ENCODE measurements around the gene NLRP9.
A peak's percentile ranks its signal among the peaks of the same experiment; 100 is the strongest.

Gene NLRP9

DNA sequence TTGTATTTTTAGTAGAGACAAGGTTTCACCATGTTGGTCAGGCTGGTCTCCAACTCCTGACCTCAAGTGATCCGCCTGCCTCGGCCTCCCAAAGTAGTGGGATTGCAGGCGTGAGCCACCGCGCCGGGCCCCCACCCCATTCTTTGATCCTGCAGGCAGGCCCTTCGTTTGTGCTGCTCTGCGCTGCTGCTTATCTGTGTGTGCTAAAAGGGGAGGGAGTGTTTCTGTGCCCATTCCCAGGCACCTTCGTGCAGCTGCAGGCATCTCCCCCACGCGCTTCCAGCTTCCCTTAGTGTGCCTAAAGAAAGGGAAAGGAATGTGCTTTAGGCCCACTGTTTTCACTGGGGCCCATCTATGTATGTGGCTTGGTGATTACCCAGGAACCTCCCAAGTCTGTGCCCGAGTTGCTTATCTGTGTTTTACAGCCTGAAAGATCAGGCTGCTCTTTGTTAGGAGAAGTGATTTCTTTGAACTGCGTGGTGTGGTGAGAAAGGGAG is 36.0 kb downstream of the NLRP9 start:
- DNase-seq, result no peak

- DNase-seq, result no peak
Measured at GRCh38 chr19:55700813-55701212, 37.4 kb downstream of the NLRP9 start.

DNA sequence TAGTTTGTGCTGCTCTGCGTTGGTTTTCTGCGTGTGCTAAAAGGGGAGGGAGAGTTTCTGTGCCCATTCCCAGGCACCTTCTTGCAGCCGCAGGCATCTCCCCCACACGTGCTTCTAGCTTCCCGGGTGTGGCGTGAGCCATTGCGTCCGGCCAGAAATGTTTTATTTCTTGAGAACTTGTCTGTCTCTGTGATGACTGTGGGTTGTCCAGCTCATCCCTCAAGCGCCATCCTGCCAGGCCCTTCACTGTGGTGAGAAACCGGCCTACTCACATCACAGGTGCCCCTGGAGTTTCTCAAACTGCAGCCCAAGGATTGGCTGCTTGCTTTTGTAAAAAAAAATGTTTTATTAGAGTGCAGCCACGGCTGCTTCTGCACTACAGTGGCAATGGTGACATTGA is 39.0 kb downstream of the NLRP9 start:
- DNase-seq, result no peak

DNA sequence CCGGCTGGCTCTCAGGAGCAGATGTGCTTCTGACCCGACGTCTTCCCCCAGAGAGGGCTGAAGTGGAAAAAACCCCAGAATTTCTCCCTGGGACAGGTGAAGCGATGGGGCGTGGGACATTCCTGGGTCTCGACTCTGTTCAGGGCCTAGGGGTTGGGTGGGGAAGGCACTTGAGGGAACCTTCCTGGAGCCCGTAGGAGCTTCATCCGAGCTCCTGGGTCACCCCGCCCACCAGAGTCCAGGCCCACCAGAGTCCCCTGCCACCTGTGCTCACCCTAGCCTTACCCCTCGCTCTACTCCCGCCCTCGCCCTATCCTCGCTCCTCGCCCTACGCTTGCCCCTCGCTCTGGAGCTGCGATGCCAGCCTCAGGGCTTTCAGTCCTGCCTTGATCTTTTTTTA is 39.9 kb downstream of the NLRP9 start:
- DNase-seq, result no peak

- DNase-seq, result no peak
Measured at GRCh38 chr19:55697698-55698097, 40.5 kb downstream of the NLRP9 start.

- no peak for DNase-seq
Measured at GRCh38 chr19:55697069-55697440, 41.1 kb downstream of the NLRP9 start.

GRCh38 chr19:55696301-55697068 is 41.7 kb downstream of the NLRP9 start:
- no peak for DNase-seq

DNA sequence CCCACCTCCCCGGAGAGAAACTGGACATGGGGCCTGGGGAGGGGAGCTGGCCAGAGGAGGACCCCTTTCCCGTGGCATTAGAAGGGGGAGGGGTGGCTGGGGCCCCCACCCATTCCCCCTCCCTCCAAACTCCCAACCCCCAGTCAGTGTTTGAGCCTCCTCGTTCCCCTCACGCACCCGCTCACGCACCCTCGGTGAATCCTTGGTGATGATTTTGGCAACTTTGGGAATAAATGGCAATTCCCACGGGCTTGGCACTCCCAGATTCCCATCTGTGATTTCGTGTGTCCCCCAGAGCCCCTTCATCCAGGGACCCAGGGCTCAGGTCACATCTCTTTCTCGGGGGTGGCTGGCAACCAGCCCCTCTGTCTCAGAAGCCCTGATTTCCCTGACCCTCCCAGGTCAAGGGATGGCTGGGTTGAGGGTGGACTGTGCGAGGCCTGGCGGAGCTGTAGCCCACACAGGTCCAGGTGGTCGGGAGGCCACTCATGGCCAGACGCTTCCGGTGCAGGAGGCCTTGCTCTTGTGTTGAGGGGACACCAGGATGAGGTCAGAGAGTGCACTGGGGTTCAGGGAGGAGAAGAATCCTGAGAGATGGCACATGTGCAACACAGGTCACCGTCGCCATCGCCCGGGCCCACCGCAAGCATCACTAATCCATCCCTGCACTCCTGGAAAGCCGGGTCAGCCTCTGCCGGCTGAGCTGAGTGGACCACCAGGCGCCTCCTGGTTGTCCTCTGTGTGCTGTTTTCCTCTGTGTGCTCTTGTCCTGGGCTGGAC is 42.5 kb downstream of the NLRP9 start:
- DNase-seq, result no peak

GRCh38 chr19:55694656-55695491 is 43.3 kb downstream of the NLRP9 start:
- no peak for DNase-seq

GRCh38 chr19:55694241-55694655 is 44.0 kb downstream of the NLRP9 start:
- DNase-seq, result no peak

DNA sequence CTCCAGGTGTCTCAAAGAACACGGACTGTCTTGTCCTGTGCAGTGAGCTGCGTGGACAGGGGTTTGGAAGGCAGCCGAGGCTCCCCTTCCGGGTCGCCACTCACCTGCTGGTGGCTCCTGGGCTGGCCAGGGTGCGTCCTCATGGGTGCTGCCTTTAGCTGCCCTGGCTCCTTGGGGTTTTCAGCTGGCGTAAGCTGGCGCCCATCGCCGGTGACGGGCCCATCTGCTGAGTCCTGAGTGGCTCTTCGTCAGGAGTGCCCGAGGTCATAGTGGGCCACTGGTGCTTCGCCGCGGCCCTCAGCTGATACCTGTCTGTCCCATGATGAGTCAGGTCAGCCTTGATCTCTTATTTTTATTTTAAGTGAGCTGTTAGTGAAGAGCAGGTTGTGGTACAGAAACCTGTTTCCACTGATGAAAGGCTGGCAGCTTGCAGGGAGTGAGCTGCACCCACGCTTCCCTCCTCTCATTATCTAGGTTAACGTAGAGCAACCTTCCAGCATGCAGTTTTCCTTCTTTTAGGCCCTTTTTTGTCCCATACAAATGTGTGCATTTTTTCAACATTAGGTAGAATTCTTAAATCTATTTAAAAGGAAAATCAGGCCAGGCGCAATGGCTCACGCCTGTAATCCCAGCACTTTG is 44.7 kb downstream of the NLRP9 start:
- no peak for DNase-seq

- DNase-seq, result no peak
Measured at GRCh38 chr19:55692681-55693081, 45.5 kb downstream of the NLRP9 start.

DNA sequence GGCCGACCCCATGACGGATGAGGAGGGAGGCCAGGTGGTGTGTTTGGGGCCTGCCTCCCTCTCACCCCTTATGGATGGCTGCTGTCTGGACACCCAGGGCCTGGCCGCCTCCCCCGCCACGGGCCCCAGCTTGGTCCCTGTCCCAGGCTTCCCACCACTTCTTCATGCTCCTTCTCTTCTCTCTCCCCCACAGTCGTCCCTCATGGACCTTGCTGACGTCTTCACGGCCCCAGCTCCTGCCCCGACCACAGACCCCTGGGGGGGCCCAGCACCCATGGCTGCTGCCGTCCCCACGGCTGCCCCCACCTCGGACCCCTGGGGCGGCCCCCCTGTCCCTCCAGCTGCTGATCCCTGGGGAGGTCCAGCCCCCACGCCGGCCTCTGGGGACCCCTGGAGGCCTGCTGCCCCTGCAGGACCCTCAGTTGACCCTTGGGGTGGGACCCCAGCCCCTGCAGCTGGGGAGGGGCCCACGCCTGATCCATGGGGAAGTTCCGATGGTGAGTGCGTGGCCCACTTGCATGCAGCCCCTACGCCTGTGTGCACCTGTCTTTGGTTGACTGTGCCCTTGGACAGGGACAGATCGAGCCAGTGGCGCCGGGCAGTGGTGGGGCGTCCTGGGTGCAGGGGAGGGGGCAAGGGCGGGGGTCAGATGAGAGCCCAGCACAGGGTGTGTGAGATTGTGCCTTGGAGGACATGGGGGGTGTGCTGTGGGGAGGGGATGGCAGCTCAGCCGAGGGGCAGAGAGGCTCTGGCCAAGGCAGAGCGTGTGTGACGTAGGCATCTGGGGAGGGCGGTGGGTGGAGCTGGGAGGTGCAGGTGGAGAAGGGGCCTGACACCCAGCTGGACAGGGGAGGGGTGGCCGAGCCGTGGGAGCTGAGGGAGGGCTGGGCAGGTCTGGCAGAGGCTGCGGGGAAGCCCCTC is 46.4 kb downstream of the NLRP9 start:
- DNase-seq, result no peak

DNA sequence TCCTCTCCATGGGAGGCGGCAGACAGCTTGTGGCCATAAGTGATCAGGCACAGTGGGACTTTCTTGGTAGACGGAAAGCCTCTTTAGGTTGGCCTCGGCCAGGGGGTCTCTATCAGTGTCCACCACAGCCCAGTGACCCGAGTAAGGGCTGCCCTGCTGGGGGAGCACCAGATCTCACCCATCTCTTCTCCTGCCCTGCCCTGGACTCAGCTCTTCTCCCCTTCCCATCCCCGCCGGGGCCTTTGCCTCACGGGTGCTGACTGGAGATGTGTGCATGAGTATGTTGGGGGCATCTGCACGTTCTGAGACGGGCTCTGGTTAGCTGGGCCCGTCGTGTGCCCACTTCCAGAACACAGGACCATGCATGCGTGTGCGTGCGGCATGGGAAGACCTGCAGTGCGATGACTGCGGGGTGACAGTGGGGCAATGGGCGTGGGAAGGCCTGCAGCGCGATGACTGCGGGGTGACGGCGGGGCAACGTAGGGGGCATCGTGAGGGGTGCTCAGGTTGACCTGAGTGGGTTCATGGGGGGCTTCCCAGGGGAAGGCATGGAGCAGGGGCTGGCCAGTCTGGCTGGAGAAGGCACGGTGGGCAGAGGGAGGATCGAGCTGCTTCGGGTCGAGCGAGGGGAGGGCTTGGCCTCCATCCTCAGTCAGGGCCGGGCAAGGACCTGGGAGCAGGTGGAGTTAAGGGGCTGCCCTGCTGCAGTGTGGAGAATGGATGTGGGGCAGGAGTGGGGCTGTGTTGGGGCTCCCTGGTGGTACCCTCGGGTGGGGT is 47.2 kb downstream of the NLRP9 start:
- DNase-seq, result no peak

DNA sequence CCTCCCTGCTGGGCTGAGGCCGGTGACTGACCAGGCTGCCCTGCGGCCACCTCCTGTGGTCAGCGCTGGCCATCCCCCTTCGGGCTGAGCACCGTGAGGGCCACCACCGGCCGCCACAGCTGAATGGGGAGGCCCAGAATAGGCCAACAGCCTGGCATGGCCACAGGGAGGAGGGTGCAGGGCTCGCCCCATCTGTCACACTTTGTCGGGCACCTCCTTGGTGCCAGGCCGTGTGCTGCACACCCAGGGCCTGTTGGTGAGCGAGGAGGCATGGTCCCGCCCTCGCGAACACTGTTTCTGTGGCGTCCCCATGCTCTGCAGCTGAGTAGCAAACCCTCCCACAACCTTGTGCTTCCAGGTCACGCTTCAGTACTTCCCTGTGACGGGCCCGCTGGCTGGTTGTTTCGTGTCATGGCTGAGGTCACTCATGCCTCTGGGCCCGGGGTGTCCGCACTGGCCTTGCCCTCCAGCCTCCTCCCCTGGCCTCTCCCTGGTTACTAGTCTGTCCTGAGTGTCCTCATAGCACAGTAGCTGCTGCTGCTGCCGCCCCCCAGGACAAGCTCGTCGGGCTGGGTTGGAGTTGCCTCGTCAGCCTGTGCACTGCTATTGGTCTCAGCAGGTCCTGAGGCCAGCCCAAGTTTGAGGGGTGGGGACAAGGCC is 48.0 kb downstream of the NLRP9 start:
- no peak for DNase-seq

DNA sequence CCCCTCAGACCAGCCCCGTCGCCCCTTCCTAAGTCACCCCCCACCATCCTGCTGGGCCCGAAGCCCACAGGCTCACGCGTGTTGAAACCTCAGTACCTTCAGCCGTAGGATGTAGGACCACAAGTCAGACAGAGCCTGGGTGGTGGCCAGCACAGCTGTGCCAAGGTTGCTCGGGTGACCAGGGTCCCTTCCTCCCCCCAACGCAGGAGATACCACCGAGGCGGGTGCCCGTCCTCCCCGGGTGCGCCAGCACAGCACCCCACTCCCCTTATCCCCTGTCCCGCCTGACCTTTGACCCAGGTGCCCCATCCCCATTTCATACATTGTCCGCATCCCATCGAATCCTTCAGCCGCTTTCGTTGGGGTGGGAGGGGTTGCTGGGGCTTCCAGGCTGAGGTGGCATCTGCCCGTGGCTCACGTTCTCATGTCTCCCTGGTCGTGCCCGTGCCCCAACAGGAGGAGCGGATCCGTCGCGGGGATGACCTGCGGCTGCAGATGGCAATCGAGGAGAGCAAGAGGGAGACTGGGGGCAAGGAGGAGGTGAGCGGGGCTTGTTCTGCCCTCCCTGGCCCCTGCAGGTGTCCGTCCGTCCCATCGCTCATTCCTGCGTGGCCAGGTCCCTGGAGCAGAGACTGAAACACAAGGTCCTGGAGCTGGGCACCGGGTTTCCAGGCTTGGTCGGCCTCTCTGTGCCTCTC is 48.6 kb downstream of the NLRP9 start:
- DNase-seq, result no peak

DNA sequence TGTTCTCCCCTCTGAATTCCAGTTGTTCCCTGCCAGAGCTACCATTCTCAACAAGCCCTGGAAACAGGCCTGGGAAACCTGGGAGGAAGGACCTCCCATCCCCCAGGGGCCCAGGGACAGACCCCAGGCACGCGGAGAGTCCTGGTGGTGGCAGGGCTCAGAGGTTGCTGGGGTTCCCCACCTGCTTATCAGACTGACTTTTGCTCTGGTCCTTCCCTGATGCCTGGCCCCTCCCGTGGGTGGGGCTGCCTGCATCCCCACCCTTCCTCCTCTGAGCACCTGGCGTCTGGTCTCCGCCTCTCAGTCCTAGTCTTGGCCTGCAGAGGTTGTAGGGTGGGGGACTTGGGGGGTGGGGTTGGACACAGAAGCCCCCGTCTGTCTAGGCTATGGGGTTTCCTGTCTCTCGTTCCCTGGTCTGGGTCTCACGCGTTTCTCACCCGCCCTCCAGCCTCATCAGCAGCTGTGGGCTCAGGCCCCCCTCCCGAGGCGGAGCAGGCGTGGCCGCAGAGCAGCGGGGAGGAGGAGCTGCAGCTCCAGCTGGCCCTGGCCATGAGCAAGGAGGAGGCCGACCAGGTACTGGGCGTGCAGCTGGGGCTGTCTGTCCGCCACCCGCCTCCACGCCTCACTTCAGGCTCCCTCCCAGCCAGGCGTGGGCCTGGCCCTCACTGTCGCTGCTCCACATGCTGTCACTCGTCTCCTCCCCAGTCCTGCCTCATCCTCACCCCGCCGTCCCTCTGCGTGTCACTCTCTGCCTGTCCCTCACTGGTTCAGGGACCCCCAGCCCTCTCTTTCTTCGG is 49.6 kb downstream of the NLRP9 start:
- DNase-seq, result peak; percentile 29

- no peak for DNase-seq
Measured at GRCh38 chr19:55687281-55688201, 50.7 kb downstream of the NLRP9 start.

All from NCI-H510A treated with DMSO at 0.1 percent for 48 hours (cell line).